NCI-H128 (cell line): ENCODE results near the gene TRIM52.

Source experiments
- DNase-seq: peaks from one replicate; lab custom pipeline; 2025; ENCODE audit not compliant: unreplicated experiment; lab: John Stamatoyannopoulos, UW

The TRIM52 gene

GRCh38 chr5:181259283-181259682 lies 1.7 kb downstream of the TRIM52 start:
- DNase-seq, result no peak

- no peak for DNase-seq
These were observed 2.4 kb downstream of the TRIM52 start for GRCh38 chr5:181258576-181258975.

- DNase-seq, result no peak
These were observed 4.9 kb downstream of the TRIM52 start for GRCh38 chr5:181255836-181256578.

- DNase-seq, result no peak
These were observed 5.7 kb downstream of the TRIM52 start for GRCh38 chr5:181255276-181255675.

GRCh38 chr5:181248277-181248676 lies 12.7 kb downstream of the TRIM52 start:
- DNase-seq, result no peak

- DNase-seq, result no peak
These were observed 14.5 kb downstream of the TRIM52 start for GRCh38 chr5:181246276-181247049.

- no peak for DNase-seq
These were observed 15.3 kb downstream of the TRIM52 start for GRCh38 chr5:181245427-181246275.

GRCh38 chr5:181243564-181244343 lies 17.2 kb downstream of the TRIM52 start, which contains the start of gene RACK1:
Gene RACK1 (minus strand): TSS chr5:181243906. CDS start chr5:181243800, 106 bp downstream.
- DNase-seq, result no peak

GRCh38 chr5:181243018-181243563 lies 17.9 kb downstream of the TRIM52 start:
- DNase-seq, result no peak

- DNase-seq, result no peak
These were observed 18.9 kb downstream of the TRIM52 start for GRCh38 chr5:181242031-181242451.

- DNase-seq, result no peak
These were observed 19.5 kb downstream of the TRIM52 start for GRCh38 chr5:181241393-181241975.

GRCh38 chr5:181239062-181239663 lies 21.8 kb downstream of the TRIM52 start:
- no peak for DNase-seq

GRCh38 chr5:181237729-181238385 lies 23.1 kb downstream of the TRIM52 start:
- no peak for DNase-seq

- no peak for DNase-seq
These were observed 23.8 kb downstream of the TRIM52 start for GRCh38 chr5:181236954-181237641.

GRCh38 chr5:181236471-181236870 lies 24.5 kb downstream of the TRIM52 start:
- no peak for DNase-seq

GRCh38 chr5:181235689-181236366 lies 25.1 kb downstream of the TRIM52 start:
- DNase-seq, result no peak

- no peak for DNase-seq
These were observed 25.6 kb downstream of the TRIM52 start for GRCh38 chr5:181235323-181235688.
